ENCODE measurements around the gene SLC47A1. TPM values are rescaled to one million over a fixed set of nuclear protein-coding genes. Genes with fewer than 3 reads are reported as not detected.
"Not testable (repeated sequence)": the region's sequence is repeated elsewhere in the genome, so short reads cannot be mapped to it uniquely, and the experiment has no call there.

The SLC47A1 gene
- total and polyA plus RNA-seq, 12 donors: 0.62 to 20.3 (median 6.7) TPM

GRCh38 chr17:19523690-19524089 is 10.0 kb upstream of the SLC47A1 start:
- H3K4me3 ChIP-seq: no peak overlapping the region
- no peaks in the 10 kb centered on the region for H3K9me3 ChIP-seq
- H3K36me3 ChIP-seq: no peaks in the 10 kb centered on the region
- TF ChIP-seq CTCF (IDR thresholded peaks at IDR 0.05): no peak
- peaks cover 0 to 15% (median 0%) of the 10 kb centered on the region in 7 donors for H3K27me3 ChIP-seq
- ATAC-seq: no peak
- DNase-seq: no peak
- H3K4me1 ChIP-seq: peaks cover 0 to 11% (median 0%) of the 10 kb centered on the region in 9 donors
- 87 to 88% methylated on average over 9 of the region's 9 CpGs for WGBS, 2 donors
- intact Hi-C loops (cut with DNase I): no loop called here
- no peak overlapping the region for H3K27ac ChIP-seq

- DNase-seq, H3K4me1 ChIP-seq, H3K27ac ChIP-seq, H3K9me3 ChIP-seq, H3K36me3 ChIP-seq, H3K4me3 ChIP-seq, ATAC-seq: not testable (repeated sequence)
- WGBS, 2 donors: 96 to 99% methylated on average over 4 of the region's 4 CpGs
- intact Hi-C loops (cut with DNase I): loop anchor here in 1 of 10 donors (5.0 kb wide), 1 partner anchor 55 kb away; no protein-coding TSS in a partner anchor
- H3K27me3 ChIP-seq: peaks cover 0 to 20% (median 7%) of the 10 kb centered on the region in 7 donors
These were observed 6.7 kb upstream of the SLC47A1 start for GRCh38 chr17:19526950-19527349.

GRCh38 chr17:19531780-19532501 is 1.7 kb upstream of the SLC47A1 start:
- Histone ChIP-seq H3K27me3 (peaks cover 0 to 48% (median 39%) of the 10 kb centered on the region in 7 donors), H3K36me3 (no peaks in the 10 kb centered on the region), H3K9me3 (no peaks in the 10 kb centered on the region), H3K4me3 (no peak overlapping the region), H3K27ac (no peak overlapping the region), H3K4me1 (peaks cover 0 to 22% (median 9%) of the 10 kb centered on the region in 9 donors)
- DNase-seq (no peak), ATAC-seq (no peak)
- WGBS, 2 donors: 74 to 82% methylated on average over 8 of the region's 8 CpGs
- TF ChIP-seq CTCF (IDR thresholded peaks at IDR 0.05): no peak
- intact Hi-C loops (cut with DNase I): loop anchor here in 1 of 10 donors (5.0 kb wide), 1 partner anchor 220 kb away; no protein-coding TSS in a partner anchor

GRCh38 chr17:19533036-19533717 is 477 bp upstream of the SLC47A1 start:
- Histone ChIP-seq H3K9me3 (no peaks in the 10 kb centered on the region), H3K4me3 (peak overlapping the region; percentile 44 to 69 (median 64)), H3K27me3 (peaks cover 0 to 46% (median 27%) of the 10 kb centered on the region in 7 donors), H3K4me1 (peaks cover 0 to 24% (median 9%) of the 10 kb centered on the region in 9 donors), H3K27ac (peak overlapping the region in 4 of 10 donors; percentile 36 to 56 (median 44)), H3K36me3 (no peaks in the 10 kb centered on the region)
- WGBS, 2 donors: 38 to 43% methylated on average over 30 of the region's 30 CpGs
- intact Hi-C loops (cut with DNase I): loop anchor here in 1 of 10 donors (5.0 kb wide), 1 partner anchor 219 kb away; no protein-coding TSS in a partner anchor
- no peak for DNase-seq
- TF ChIP-seq CTCF (IDR thresholded peaks at IDR 0.05): no peak
- peak in 2 of 8 donors; percentile 12 to 18 for ATAC-seq
